ENCODE measurements around the gene ULK4.

Gene ULK4

DNA sequence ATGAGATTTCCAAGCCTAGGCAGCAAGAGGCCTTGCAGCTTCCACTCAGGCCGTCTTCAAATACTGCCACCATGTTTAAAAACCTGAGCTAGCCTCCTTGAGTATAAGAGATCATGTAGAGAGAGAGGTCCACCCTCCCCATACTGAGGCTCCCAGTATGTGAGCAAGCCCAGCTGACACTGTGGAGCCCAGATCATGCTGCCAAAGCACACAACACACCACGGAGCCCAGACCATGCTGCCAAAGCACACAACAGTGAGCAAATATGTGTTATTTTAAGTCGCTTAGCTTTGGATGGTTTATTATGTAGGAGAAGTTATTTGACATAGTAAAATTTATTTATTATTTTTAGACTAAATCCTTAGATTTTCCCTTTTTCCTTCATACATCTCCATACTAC is 428.9 kb downstream of the ULK4 start:
- Histone ChIP-seq H3K36me3 (replicated peaks) (no peaks in the 10 kb centered on the region), H3K4me3 (ENCODE audit: low read depth, low read length) (no peak overlapping the region), H3K27me3 (replicated peaks) (no peaks in the 10 kb centered on the region), H3K27ac (no peak overlapping the region)
- TF ChIP-seq, protein P1, sequence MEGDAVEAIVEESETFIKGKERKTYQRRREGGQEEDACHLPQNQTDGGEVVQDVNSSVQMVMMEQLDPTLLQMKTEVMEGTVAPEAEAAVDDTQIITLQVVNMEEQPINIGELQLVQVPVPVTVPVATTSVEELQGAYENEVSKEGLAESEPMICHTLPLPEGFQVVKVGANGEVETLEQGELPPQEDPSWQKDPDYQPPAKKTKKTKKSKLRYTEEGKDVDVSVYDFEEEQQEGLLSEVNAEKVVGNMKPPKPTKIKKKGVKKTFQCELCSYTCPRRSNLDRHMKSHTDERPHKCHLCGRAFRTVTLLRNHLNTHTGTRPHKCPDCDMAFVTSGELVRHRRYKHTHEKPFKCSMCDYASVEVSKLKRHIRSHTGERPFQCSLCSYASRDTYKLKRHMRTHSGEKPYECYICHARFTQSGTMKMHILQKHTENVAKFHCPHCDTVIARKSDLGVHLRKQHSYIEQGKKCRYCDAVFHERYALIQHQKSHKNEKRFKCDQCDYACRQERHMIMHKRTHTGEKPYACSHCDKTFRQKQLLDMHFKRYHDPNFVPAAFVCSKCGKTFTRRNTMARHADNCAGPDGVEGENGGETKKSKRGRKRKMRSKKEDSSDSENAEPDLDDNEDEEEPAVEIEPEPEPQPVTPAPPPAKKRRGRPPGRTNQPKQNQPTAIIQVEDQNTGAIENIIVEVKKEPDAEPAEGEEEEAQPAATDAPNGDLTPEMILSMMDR (IDR thresholded peaks at IDR 0.05; ENCODE audit: low read depth, low read length, missing control alignments) = no peak
- DNase-seq = no peak
- in situ Hi-C loops (cut with HindIII; ENCODE audit: low pct_ligation_motif_present, low sequenced_read_pairs) = no loop called here

DNA sequence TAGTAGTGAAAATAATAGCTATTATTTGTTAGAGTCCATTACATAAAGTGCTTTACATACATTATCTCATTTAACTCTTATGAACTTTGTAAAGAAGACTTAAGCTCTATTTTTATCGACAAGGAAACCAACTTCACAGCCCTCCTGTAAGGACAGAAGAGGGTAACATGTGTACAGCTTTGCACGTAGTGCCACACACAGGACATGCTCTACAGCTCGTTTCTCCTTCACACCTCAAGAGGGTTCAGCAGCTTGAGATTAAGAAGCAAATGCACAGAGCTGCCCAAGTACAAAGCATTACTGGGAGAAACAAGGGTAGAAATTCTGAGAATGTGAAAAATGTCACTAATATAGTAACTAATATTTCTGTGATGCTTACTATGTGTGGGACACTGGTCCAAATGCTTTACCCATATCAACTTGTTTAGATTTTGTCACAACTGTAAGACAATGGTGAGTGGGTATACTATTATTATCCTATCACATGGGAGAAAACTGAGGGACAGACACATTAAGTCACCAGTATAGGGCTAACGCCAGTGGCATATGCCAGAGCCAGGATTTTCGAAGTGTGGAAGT is 434.8 kb downstream of the ULK4 start:
- Histone ChIP-seq H3K27me3 (replicated peaks) (no peaks in the 10 kb centered on the region), H3K27ac (no peak overlapping the region), H3K4me3 (ENCODE audit: low read depth, low read length) (no peak overlapping the region), H3K36me3 (replicated peaks) (no peaks in the 10 kb centered on the region)
- DNase-seq = no peak
- in situ Hi-C loops (cut with HindIII; ENCODE audit: low pct_ligation_motif_present, low sequenced_read_pairs) = no loop called here
- TF ChIP-seq, protein P1 (IDR thresholded peaks at IDR 0.05; ENCODE audit: low read depth, low read length, missing control alignments) = no peak

DNA sequence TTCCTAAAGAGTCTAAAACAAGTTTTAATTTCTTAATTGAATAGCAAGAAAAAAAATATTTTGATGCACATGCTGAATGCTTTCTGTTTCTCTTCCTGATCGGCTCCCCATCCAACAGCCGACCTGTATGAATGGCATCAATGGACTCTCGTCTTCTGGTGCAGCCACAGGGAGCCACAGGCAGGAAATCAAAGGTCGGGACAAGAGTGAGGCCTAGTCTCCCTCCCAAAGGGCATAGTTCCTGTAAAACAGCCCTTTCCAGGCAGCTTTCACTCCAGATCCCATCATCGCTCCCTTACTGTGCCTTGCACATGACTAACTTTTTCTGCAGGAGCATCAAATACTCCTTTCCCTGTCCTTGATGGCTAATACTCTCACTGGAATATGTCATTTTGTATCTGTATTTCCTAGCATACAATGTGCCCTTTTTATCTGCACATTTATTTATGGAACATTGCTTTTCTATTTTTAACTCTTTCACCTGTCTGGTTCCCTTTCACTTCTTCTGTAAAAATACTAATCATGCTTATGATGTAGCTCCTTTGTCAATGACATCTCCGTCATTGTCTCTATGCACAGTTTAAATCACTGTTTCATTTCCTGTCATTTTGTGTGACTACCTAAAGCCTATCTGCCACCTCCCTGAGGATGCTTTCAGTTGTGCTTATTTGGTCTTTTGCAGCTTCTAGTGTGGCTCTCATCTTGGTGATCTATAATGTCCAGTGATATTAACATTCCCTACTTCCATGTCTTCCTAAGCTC is 436.4 kb downstream of the ULK4 start:
- no peak overlapping the region for H3K27ac ChIP-seq
- H3K4me3 ChIP-seq (ENCODE audit: low read depth, low read length) = no peak overlapping the region
- TF ChIP-seq, protein P1 (IDR thresholded peaks at IDR 0.05; ENCODE audit: low read depth, low read length, missing control alignments) = no peak
- DNase-seq = no peak
- no peaks in the 10 kb centered on the region for H3K27me3 ChIP-seq (replicated peaks)
- in situ Hi-C loops (cut with HindIII; ENCODE audit: low pct_ligation_motif_present, low sequenced_read_pairs) = no loop called here
- H3K36me3 ChIP-seq (replicated peaks) = no peaks in the 10 kb centered on the region

DNA sequence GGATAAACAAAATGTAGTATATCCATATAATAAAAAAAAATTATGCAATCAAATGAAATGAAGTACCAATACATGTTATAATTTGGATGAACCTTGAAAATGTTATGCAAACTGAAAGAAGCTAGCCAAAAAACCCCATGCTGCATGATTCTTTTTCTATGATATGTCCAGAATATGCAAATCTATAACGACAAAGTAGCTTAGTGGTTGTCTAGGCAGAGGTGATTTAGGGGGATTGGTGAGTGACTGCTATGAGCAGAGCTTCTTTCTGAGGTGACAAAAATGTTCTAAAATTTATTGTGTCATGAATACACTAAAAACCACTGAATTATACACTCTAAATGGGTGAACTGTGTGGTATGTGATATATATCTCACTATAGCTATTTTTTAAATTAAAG is 438.0 kb downstream of the ULK4 start:
- no peak for DNase-seq
- Histone ChIP-seq H3K27ac (no peak overlapping the region), H3K27me3 (replicated peaks) (no peaks in the 10 kb centered on the region), H3K4me3 (ENCODE audit: low read depth, low read length) (no peak overlapping the region), H3K36me3 (replicated peaks) (no peaks in the 10 kb centered on the region)
- TF ChIP-seq, protein P1 (IDR thresholded peaks at IDR 0.05; ENCODE audit: low read depth, low read length, missing control alignments) = no peak
- in situ Hi-C loops (cut with HindIII; ENCODE audit: low pct_ligation_motif_present, low sequenced_read_pairs) = no loop called here

DNA sequence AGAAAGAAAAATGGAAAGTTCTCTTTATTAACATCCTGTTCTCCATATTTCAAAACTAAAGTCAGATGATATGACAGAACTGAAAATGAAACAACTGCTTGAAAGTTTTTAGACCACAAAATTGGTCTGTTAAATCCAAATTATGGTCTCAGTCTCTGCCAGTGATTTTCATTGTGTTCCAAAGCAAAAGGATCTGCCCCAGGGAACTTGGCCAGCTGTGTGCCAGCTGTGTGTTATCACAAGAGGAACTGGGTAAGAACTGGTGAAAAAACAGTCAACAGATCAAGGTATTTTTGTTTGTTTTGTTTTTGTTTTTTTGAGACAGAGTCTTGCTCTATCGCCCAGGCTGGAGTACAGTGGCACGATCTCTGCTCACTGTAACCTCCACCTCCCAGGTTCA is 439.3 kb downstream of the ULK4 start:
- Histone ChIP-seq H3K27ac (no peak overlapping the region), H3K36me3 (replicated peaks) (no peaks in the 10 kb centered on the region)
- in situ Hi-C loops (cut with HindIII; ENCODE audit: low pct_ligation_motif_present, low sequenced_read_pairs) = no loop called here

More for the DNA sequence above, 439.3 kb downstream of the ULK4 start:
- no peak for DNase-seq
- Histone ChIP-seq H3K27me3 (replicated peaks) (no peaks in the 10 kb centered on the region), H3K4me3 (ENCODE audit: low read depth, low read length) (no peak overlapping the region)
- TF ChIP-seq, protein P1 (IDR thresholded peaks at IDR 0.05; ENCODE audit: low read depth, low read length, missing control alignments) = no peak

All from brain microvascular endothelial cell (primary cell).